ENCODE measurements around the gene AADACL4. TPM values are rescaled to one million over a fixed set of nuclear protein-coding genes. Genes with fewer than 3 reads are reported as not detected.
"Not testable (repeated sequence)": the region's sequence is repeated elsewhere in the genome, so short reads cannot be mapped to it uniquely, and the experiment has no call there.

AADACL4 gene
- total RNA-seq, 1 donor from 2014 or later, result not detected

DNA sequence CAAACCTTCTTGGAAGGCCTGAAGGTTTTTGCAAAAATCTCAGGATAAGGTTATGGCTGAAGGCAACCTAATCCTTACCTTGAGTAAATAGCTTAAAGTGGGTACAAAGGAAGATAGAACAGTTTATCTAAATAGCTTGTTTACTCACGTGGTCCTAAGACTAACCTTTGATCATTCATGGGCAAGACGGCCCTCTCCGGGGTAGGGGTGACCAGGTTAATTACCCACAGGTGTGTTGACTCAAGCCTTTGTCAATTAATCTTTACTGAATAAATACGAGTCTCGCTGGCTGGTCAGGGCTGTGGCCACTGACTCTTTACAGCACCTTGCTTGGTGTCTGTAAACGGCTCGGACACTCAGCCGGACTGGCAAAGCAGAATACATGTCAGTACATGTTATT, 10.8 kb downstream of the AADACL4 start:
- H3K4me1 ChIP-seq (ENCODE audit: control insufficient read depth in 3 of 3, insufficient read depth in 3 of 3, low read length in 3 of 3), result no peaks in the 10 kb centered on the region
- H3K9ac ChIP-seq (ENCODE audit: low read depth in 1 of 3, low read length in 3 of 3), result no peak overlapping the region
- H3K27me3 ChIP-seq (ENCODE audit: control insufficient read depth in 3 of 3, insufficient read depth in 3 of 3, low read length in 3 of 3), result peaks cover 0 to 5% (median 0%) of the 10 kb centered on the region in 3 donors
- H3K36me3 ChIP-seq (ENCODE audit: control insufficient read depth in 3 of 3, insufficient read depth in 3 of 3, low read length in 3 of 3), result no peaks in the 10 kb centered on the region
- H3K9me3 ChIP-seq (ENCODE audit: control insufficient read depth in 3 of 3, low read length in 3 of 3), result no peaks in the 10 kb centered on the region
- H3K27ac ChIP-seq (ENCODE audit: low read depth, low read length), result no peak overlapping the region
- no peak overlapping the region for H3K4me3 ChIP-seq (ENCODE audit: low read length in 3 of 3)

DNA sequence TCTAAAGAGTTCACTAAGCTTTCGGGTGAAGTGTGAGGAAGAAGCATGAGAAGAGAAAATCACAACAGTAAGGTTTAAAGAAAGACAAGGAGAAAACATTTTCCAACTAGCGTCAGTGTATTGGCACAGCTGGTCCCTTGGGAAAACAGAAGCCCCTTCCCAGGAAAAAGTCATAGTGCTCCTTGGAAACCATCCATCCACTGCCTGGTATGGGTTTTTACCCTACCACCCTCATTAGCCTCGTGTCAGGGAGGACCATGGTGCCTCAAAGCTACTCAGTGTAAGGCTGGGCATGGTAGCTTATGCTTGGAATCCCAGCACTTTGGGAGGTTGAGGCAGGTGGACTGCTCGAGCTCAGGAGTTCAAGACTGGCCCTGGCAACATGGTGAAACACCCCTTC, 12.7 kb downstream of the AADACL4 start:
- H3K27ac ChIP-seq (ENCODE audit: low read depth, low read length), result no peak overlapping the region
- no peak overlapping the region for H3K9ac ChIP-seq (ENCODE audit: low read depth in 1 of 3, low read length in 3 of 3)
- H3K4me1 ChIP-seq (ENCODE audit: control insufficient read depth in 3 of 3, insufficient read depth in 3 of 3, low read length in 3 of 3), result no peaks in the 10 kb centered on the region
- no peaks in the 10 kb centered on the region for H3K36me3 ChIP-seq (ENCODE audit: control insufficient read depth in 3 of 3, insufficient read depth in 3 of 3, low read length in 3 of 3)
- H3K9me3 ChIP-seq (ENCODE audit: control insufficient read depth in 3 of 3, low read length in 3 of 3), result no peaks in the 10 kb centered on the region
- H3K27me3 ChIP-seq (ENCODE audit: control insufficient read depth in 3 of 3, insufficient read depth in 3 of 3, low read length in 3 of 3), result peaks cover 0 to 5% (median 0%) of the 10 kb centered on the region in 3 donors
- H3K4me3 ChIP-seq (ENCODE audit: low read length in 3 of 3), result no peak overlapping the region

DNA sequence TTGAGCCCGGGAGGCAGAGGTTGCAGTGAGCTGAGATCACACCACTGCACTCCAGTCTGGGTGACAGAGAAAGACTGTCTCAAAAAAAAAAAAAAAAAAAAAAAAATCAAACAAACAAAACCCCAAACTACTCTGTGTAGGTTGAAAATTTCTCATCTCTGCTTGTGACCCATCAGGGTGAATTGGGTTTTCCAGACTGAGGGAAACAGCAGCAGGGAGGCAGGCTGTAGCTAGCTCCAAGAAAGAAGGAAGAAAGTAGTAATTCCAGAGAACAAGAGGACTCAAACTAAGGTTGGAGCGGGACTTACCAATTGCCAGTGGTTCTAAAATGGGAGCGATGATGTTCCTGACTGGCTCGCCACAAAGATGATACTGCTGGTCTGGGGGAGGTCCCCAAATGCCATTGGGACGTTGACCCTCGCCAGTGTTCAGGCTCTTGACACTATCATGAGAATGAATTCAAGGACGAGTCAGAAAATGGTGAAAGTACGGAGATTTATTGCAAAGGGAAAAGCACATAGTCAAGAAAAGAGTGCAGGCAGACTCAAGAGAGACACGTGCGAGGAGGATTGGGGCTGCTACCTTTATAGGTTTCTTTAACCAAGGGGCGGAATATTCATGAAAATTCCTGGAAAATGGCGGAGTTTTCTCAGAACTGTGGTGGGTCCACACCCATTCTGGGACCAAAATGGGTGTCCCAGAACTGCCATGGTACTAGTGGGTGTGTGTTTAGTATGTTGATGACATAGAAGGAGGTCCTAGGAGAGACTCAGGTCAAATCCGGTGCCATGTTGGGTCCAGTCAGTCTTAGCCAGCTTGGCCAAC, 13.4 kb downstream of the AADACL4 start:
- no peak overlapping the region for H3K4me3 ChIP-seq (ENCODE audit: low read length in 3 of 3)
- no peaks in the 10 kb centered on the region for H3K9me3 ChIP-seq (ENCODE audit: control insufficient read depth in 3 of 3, low read length in 3 of 3)
- H3K9ac ChIP-seq (ENCODE audit: low read depth in 1 of 3, low read length in 3 of 3), result no peak overlapping the region
- H3K27me3 ChIP-seq (ENCODE audit: control insufficient read depth in 3 of 3, insufficient read depth in 3 of 3, low read length in 3 of 3), result peaks cover 0 to 5% (median 0%) of the 10 kb centered on the region in 3 donors
- no peaks in the 10 kb centered on the region for H3K4me1 ChIP-seq (ENCODE audit: control insufficient read depth in 3 of 3, insufficient read depth in 3 of 3, low read length in 3 of 3)
- H3K27ac ChIP-seq (ENCODE audit: low read depth, low read length), result no peak overlapping the region
- H3K36me3 ChIP-seq (ENCODE audit: control insufficient read depth in 3 of 3, insufficient read depth in 3 of 3, low read length in 3 of 3), result no peaks in the 10 kb centered on the region

DNA sequence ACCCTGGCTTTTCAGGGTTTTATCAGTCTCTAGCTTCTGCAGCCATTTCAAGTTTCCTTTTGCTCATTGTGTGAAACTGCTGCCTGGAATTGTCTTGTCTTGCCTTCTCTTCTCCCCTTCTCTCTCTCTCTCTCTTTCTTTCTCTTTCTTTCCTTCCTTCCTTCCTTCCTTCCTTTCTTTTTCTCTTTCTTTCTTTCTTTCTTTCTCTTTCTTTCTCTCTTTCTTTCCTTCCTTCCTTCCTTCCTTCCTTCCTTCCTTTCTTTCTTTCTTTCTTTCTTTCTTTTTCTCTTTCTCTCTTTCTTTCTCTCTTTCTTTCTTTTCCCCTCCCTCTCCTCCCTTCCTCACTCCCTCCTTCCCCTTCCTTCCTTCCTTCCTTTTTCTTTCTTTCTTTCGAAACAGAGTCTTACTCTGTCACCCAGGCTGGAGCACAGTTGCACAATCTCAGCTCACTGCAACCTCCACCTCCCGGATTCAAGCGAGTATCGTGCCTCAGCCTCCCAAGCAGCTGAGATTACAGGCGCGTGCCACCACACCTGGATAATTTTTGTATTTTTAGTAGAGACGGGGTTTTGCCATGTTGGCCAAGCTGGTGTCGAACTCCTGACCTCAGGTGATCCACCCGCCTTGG, 14.1 kb downstream of the AADACL4 start:
- H3K4me1 ChIP-seq (ENCODE audit: control insufficient read depth in 3 of 3, insufficient read depth in 3 of 3, low read length in 3 of 3); H3K36me3 ChIP-seq (ENCODE audit: control insufficient read depth in 3 of 3, insufficient read depth in 3 of 3, low read length in 3 of 3); H3K4me3 ChIP-seq (ENCODE audit: low read length in 3 of 3); H3K27me3 ChIP-seq (ENCODE audit: control insufficient read depth in 3 of 3, insufficient read depth in 3 of 3, low read length in 3 of 3); H3K27ac ChIP-seq (ENCODE audit: low read depth, low read length); H3K9me3 ChIP-seq (ENCODE audit: control insufficient read depth in 3 of 3, low read length in 3 of 3); H3K9ac ChIP-seq (ENCODE audit: low read depth in 1 of 3, low read length in 3 of 3): not testable (repeated sequence)

DNA sequence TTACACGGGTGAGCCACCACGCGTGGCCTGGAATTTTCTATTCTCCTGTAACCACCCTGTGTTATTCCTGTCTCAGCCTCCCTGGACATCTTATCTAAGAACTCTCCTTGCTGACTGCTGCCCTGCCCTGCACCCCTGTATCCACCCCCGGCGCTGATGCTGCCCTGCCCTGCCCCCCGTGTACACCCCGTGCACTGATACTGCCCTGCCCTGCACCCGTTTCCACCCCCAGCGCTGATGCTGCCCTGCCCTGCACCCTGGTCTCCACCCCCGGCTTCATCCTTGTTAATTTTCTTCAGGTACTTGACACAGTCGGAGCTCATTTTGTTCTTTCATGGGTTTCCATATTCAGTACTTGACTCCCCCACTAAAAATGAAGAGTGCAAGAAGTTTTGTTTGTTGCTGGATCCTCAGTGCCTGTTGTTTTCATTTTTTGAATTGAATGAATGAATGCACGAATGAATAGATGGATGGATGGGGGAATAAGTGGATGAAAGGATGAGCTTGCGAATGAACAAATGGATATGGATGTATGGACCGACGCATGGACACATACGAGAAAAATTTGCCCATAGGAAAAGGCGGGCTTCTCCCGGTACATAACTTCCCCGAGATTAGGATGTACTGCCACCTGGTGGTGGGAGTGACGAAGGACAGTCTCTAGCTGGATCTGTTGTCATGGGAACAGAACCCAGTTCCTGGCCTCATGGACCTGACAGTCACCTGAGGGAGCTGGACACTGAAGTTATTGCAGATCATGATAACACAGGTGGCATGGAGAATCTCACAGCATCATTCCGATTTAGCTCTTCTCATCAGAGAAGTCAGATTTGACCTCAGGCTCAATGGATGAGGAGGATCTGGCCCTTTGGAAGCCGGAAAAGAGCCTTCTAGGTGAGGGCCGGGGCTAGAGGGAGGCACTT, 14.9 kb downstream of the AADACL4 start:
- no peaks in the 10 kb centered on the region for H3K9me3 ChIP-seq (ENCODE audit: control insufficient read depth in 3 of 3, low read length in 3 of 3)
- no peak overlapping the region for H3K9ac ChIP-seq (ENCODE audit: low read depth in 1 of 3, low read length in 3 of 3)
- H3K36me3 ChIP-seq (ENCODE audit: control insufficient read depth in 3 of 3, insufficient read depth in 3 of 3, low read length in 3 of 3), result no peaks in the 10 kb centered on the region
- peaks cover 0 to 5% (median 0%) of the 10 kb centered on the region in 3 donors for H3K27me3 ChIP-seq (ENCODE audit: control insufficient read depth in 3 of 3, insufficient read depth in 3 of 3, low read length in 3 of 3)
- no peak overlapping the region for H3K4me3 ChIP-seq (ENCODE audit: low read length in 3 of 3)
- H3K27ac ChIP-seq (ENCODE audit: low read depth, low read length), result no peak overlapping the region
- no peaks in the 10 kb centered on the region for H3K4me1 ChIP-seq (ENCODE audit: control insufficient read depth in 3 of 3, insufficient read depth in 3 of 3, low read length in 3 of 3)

DNA sequence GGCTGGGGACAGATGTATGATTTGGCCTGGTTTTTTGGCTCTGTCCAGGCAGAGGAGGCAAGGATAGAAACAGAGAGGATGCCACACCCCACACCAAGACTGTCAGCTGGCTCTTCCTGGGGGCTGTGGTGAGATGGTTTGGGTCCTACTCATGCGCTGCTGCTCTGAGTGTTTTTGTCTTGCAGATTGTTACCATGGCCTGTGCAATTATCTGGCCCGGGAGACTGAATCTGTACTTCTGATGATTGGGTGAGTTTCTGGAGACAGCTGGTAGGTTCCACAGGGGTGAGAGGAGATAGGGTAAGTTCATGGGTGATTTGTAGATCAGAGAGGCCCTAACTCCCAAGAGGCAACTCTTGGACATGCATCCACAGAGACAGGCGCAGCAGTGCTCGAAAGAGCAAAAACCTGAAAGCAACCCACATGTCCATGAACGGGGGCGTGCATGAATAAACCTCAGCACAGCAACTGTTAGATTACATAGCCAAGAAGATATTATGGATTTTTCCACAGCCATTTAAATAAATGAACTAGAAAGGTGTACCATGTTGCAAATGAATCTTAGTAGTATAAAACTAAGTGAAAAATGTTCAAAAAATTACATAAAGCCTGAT, 17.8 kb downstream of the AADACL4 start:
- Histone ChIP-seq H3K9ac (ENCODE audit: low read depth in 1 of 3, low read length in 3 of 3) (no peak overlapping the region), H3K27me3 (ENCODE audit: control insufficient read depth in 3 of 3, insufficient read depth in 3 of 3, low read length in 3 of 3) (peaks cover 0 to 5% (median 0%) of the 10 kb centered on the region in 3 donors), H3K9me3 (ENCODE audit: control insufficient read depth in 3 of 3, low read length in 3 of 3) (no peaks in the 10 kb centered on the region), H3K4me1 (ENCODE audit: control insufficient read depth in 3 of 3, insufficient read depth in 3 of 3, low read length in 3 of 3) (no peaks in the 10 kb centered on the region), H3K27ac (ENCODE audit: low read depth, low read length) (no peak overlapping the region), H3K36me3 (ENCODE audit: control insufficient read depth in 3 of 3, insufficient read depth in 3 of 3, low read length in 3 of 3) (no peaks in the 10 kb centered on the region), H3K4me3 (ENCODE audit: low read length in 3 of 3) (no peak overlapping the region)

DNA sequence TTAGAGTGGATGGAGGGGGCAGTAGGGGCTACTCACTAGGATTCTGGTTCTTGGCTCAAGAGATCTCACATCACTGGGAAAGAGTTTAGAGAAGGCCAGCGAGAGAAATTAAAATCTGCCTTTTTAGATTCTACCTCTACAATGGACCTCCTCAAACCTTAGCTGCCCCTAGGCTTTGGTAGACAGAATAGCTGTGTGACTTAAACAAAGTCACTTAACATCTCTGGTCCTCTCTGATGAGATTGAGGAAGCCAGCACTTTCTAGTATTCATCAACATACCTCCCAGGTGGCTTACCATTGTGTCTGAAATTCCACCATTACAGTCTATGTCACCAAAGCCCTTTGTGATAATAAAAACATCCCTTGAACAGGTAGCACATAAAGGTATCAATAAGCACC, 18.7 kb downstream of the AADACL4 start:
- H3K27ac ChIP-seq (ENCODE audit: low read depth, low read length), result no peak overlapping the region
- no peaks in the 10 kb centered on the region for H3K36me3 ChIP-seq (ENCODE audit: control insufficient read depth in 3 of 3, insufficient read depth in 3 of 3, low read length in 3 of 3)
- no peaks in the 10 kb centered on the region for H3K4me1 ChIP-seq (ENCODE audit: control insufficient read depth in 3 of 3, insufficient read depth in 3 of 3, low read length in 3 of 3)
- H3K4me3 ChIP-seq (ENCODE audit: low read length in 3 of 3), result no peak overlapping the region
- no peaks in the 10 kb centered on the region for H3K27me3 ChIP-seq (ENCODE audit: control insufficient read depth in 3 of 3, insufficient read depth in 3 of 3, low read length in 3 of 3)
- H3K9ac ChIP-seq (ENCODE audit: low read depth in 1 of 3, low read length in 3 of 3), result no peak overlapping the region
- H3K9me3 ChIP-seq (ENCODE audit: control insufficient read depth in 3 of 3, low read length in 3 of 3), result no peaks in the 10 kb centered on the region

DNA sequence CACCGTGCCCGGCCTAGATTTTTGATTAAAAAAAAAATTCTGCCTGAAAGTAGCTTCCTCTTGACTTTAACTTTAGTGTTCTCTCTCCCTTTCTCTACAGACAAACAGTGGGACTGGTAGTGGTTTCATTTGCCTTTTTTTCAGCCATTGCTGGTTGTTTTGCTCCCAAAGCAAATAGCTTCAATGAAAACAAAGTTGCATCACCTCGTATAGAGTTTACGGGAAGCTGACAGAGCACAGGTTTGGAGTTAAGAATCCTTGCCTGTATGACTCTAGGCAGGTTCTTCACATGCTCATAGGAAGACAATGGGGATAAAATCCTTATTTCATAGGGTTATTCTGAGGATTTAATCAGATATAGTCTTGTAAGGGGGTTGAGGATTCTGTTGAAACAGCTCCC, 21.6 kb downstream of the AADACL4 start:
- no peaks in the 10 kb centered on the region for H3K27me3 ChIP-seq (ENCODE audit: control insufficient read depth in 3 of 3, insufficient read depth in 3 of 3, low read length in 3 of 3)

DNA sequence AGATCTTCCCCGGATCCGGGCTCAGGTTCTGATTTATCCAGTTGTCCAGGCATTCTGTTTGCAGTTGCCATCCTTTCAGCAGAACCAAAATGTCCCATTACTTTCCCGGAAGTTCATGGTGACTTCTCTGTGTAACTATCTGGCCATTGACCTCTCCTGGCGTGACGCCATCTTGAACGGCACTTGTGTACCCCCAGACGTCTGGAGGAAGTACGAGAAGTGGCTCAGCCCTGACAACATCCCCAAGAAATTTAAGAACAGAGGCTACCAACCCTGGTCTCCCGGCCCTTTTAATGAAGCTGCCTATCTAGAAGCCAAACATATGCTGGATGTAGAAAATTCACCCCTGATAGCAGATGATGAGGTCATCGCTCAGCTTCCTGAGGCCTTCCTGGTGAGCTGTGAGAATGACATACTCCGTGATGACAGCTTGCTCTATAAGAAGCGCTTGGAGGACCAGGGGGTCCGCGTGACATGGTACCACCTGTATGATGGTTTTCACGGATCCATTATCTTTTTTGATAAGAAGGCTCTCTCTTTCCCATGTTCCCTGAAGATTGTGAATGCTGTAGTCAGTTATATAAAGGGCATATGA, 22.4 kb downstream of the AADACL4 start:
- Histone ChIP-seq H3K36me3 (ENCODE audit: control insufficient read depth in 3 of 3, insufficient read depth in 3 of 3, low read length in 3 of 3) (no peaks in the 10 kb centered on the region), H3K9me3 (ENCODE audit: control insufficient read depth in 3 of 3, low read length in 3 of 3) (peaks cover 0 to 5% (median 2%) of the 10 kb centered on the region in 3 donors), H3K27ac (ENCODE audit: low read depth, low read length) (no peak overlapping the region), H3K27me3 (ENCODE audit: control insufficient read depth in 3 of 3, insufficient read depth in 3 of 3, low read length in 3 of 3) (no peaks in the 10 kb centered on the region), H3K9ac (ENCODE audit: low read depth in 1 of 3, low read length in 3 of 3) (no peak overlapping the region), H3K4me1 (ENCODE audit: control insufficient read depth in 3 of 3, insufficient read depth in 3 of 3, low read length in 3 of 3) (peaks cover 22 to 31% (median 26%) of the 10 kb centered on the region in 3 donors), H3K4me3 (ENCODE audit: low read length in 3 of 3) (no peak overlapping the region)

More for the DNA sequence above, 21.6 kb downstream of the AADACL4 start:
- Histone ChIP-seq H3K4me3 (ENCODE audit: low read length in 3 of 3) (no peak overlapping the region), H3K27ac (ENCODE audit: low read depth, low read length) (no peak overlapping the region), H3K36me3 (ENCODE audit: control insufficient read depth in 3 of 3, insufficient read depth in 3 of 3, low read length in 3 of 3) (no peaks in the 10 kb centered on the region), H3K9me3 (ENCODE audit: control insufficient read depth in 3 of 3, low read length in 3 of 3) (peaks cover 0 to 5% (median 2%) of the 10 kb centered on the region in 3 donors), H3K4me1 (ENCODE audit: control insufficient read depth in 3 of 3, insufficient read depth in 3 of 3, low read length in 3 of 3) (peaks cover 18 to 24% (median 20%) of the 10 kb centered on the region in 3 donors), H3K9ac (ENCODE audit: low read depth in 1 of 3, low read length in 3 of 3) (no peak overlapping the region)
